ENCODE measurements around the gene OR1I1. TPM values are rescaled to one million over a fixed set of nuclear protein-coding genes. Genes with fewer than 3 reads are reported as not detected.

Gene OR1I1
- total and polyA plus RNA-seq, 2 experiments from 2014 or later, result not detected

DNA sequence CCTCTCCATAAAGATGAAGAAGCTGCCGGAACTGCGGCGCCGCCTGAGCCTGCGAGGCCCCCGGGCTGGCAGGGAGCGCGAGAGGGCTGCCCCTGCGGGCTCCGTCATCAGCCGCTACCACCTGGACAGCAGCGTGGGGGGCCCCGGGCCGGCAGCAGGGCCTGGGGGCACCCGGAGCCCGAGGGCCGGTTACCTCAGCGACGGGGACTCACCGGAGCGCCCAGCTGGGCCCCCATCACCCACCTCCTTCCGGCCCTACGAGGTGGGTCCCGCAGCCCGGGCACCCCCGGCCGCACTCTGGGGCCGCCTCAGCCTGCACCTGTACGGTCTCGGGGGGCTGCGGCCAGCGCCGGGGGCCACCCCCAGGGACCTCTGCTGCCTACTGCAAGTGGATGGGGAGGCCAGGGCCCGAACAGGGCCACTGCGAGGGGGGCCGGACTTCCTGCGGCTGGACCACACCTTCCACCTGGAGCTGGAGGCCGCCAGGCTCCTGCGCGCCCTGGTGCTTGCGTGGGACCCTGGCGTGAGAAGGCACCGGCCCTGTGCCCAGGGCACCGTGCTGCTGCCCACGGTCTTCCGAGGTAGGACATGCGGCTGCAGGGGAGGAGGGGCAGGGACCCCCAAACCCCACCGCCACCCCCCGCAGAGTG lies 27.9 kb downstream of the OR1I1 start:
- Histone ChIP-seq H3K4me3 (no peak overlapping the region), H3K9me2 (replicated peaks; ENCODE audit: insufficient read depth) (no peaks in the 10 kb centered on the region), H4K20me1 (ENCODE audit: insufficient read depth, poor library complexity, severe bottlenecking) (no peaks in the 10 kb centered on the region), H3K27me3 (peaks cover 5% of the 10 kb centered on the region), H3K9me3 (ENCODE audit: low read depth) (no peaks in the 10 kb centered on the region), H3K79me2 (peaks cover 12% of the 10 kb centered on the region), H3K4me2 (no peak overlapping the region), H3K4me1 (ENCODE audit: insufficient read depth) (no peaks in the 10 kb centered on the region), H2AFZ (no peak overlapping the region), H3K27ac (no peak overlapping the region), H3K36me3 (replicated peaks; ENCODE audit: insufficient read depth, low read depth) (no peaks in the 10 kb centered on the region)
- WGBS (ENCODE audit: low lambda C conversion rate, missing lambda C conversion rate), result 98% methylated on average over 46 of the region's 49 CpGs
- no peak for DNase-seq (ENCODE audit: low spot score)
- TF ChIP-seq EZH2 (IDR thresholded peaks at IDR 0.05; ENCODE audit: borderline replicate concordance) (no peak), EZH2phosphoT487 (IDR thresholded peaks at IDR 0.05; ENCODE audit: low read depth, severe bottlenecking, unreplicated experiment) (no peak)
- TF ChIP-seq, protein P1, sequence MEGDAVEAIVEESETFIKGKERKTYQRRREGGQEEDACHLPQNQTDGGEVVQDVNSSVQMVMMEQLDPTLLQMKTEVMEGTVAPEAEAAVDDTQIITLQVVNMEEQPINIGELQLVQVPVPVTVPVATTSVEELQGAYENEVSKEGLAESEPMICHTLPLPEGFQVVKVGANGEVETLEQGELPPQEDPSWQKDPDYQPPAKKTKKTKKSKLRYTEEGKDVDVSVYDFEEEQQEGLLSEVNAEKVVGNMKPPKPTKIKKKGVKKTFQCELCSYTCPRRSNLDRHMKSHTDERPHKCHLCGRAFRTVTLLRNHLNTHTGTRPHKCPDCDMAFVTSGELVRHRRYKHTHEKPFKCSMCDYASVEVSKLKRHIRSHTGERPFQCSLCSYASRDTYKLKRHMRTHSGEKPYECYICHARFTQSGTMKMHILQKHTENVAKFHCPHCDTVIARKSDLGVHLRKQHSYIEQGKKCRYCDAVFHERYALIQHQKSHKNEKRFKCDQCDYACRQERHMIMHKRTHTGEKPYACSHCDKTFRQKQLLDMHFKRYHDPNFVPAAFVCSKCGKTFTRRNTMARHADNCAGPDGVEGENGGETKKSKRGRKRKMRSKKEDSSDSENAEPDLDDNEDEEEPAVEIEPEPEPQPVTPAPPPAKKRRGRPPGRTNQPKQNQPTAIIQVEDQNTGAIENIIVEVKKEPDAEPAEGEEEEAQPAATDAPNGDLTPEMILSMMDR (IDR thresholded peaks at IDR 0.05; ENCODE audit: poor library complexity), result no peak

DNA sequence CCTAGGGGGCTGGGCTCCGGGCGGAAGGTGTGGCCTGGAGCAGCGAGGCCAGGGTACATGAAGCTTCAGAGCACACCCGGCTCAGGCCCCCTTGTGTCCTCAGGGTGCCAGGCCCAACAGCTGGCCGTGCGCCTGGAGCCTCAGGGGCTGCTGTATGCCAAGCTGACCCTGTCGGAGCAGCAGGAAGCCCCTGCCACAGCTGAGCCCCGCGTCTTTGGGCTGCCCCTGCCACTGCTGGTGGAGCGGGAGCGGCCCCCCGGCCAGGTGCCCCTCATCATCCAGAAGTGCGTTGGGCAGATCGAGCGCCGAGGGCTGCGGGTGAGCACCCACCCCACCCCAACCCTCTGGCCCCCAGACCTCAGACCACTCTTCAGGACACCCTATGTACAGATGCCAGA lies 28.4 kb downstream of the OR1I1 start:
- no peak for TF ChIP-seq EZH2phosphoT487 (IDR thresholded peaks at IDR 0.05; ENCODE audit: low read depth, severe bottlenecking, unreplicated experiment)
- TF ChIP-seq, protein P1 (IDR thresholded peaks at IDR 0.05; ENCODE audit: poor library complexity), result no peak
- no peak for TF ChIP-seq EZH2 (IDR thresholded peaks at IDR 0.05; ENCODE audit: borderline replicate concordance)
- Histone ChIP-seq H2AFZ (no peak overlapping the region), H3K27me3 (peaks cover 5% of the 10 kb centered on the region), H3K79me2 (peaks cover 12% of the 10 kb centered on the region), H3K9me2 (replicated peaks; ENCODE audit: insufficient read depth) (no peaks in the 10 kb centered on the region), H3K4me1 (ENCODE audit: insufficient read depth) (no peaks in the 10 kb centered on the region), H3K4me3 (no peak overlapping the region), H3K4me2 (no peak overlapping the region), H3K27ac (no peak overlapping the region), H3K9me3 (ENCODE audit: low read depth) (no peaks in the 10 kb centered on the region), H3K36me3 (replicated peaks; ENCODE audit: insufficient read depth, low read depth) (no peaks in the 10 kb centered on the region), H4K20me1 (ENCODE audit: insufficient read depth, poor library complexity, severe bottlenecking) (no peaks in the 10 kb centered on the region)
- no peak for DNase-seq (ENCODE audit: low spot score)
- WGBS (ENCODE audit: low lambda C conversion rate, missing lambda C conversion rate), result 96% methylated on average over 17 of the region's 17 CpGs

DNA sequence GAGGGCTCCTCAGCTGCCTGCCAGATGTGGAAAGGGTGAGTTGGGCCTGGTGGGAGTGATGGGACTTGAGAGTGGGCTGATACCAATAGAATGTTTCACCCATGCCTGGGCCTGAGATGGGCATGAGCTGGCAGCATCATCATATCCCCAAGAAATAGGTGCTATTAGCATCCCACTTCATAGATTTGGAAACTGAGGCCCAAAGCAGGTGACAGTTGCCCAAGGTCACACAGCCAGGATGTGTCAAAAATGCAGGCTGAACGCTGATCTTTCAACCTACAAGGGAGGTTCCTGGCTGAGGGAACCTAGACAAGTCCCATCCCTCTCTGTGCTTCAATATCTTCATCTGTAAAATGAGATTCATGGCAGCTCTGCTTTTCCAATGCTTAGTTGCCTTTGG lies 29.7 kb downstream of the OR1I1 start:
- H3K9me2 ChIP-seq (replicated peaks; ENCODE audit: insufficient read depth), result no peaks in the 10 kb centered on the region
- H4K20me1 ChIP-seq (ENCODE audit: insufficient read depth, poor library complexity, severe bottlenecking), result no peaks in the 10 kb centered on the region
- DNase-seq (ENCODE audit: low spot score), result no peak
- H3K4me2 ChIP-seq, result no peak overlapping the region
- no peaks in the 10 kb centered on the region for H3K9me3 ChIP-seq (ENCODE audit: low read depth)
- no peak overlapping the region for H2AFZ ChIP-seq
- peaks cover under 1% of the 10 kb centered on the region for H3K27me3 ChIP-seq
- H3K79me2 ChIP-seq, result peaks cover 12% of the 10 kb centered on the region
- no peak overlapping the region for H3K4me3 ChIP-seq
- H3K36me3 ChIP-seq (replicated peaks; ENCODE audit: insufficient read depth, low read depth), result no peaks in the 10 kb centered on the region
- H3K27ac ChIP-seq, result no peak overlapping the region
- 100% methylated on average over 1 of the region's 1 CpG for WGBS (ENCODE audit: low lambda C conversion rate, missing lambda C conversion rate)
- TF ChIP-seq EZH2phosphoT487 (IDR thresholded peaks at IDR 0.05; ENCODE audit: low read depth, severe bottlenecking, unreplicated experiment) (no peak), EZH2 (IDR thresholded peaks at IDR 0.05; ENCODE audit: borderline replicate concordance) (no peak)
- TF ChIP-seq, protein P1 (IDR thresholded peaks at IDR 0.05; ENCODE audit: poor library complexity), result no peak
- H3K4me1 ChIP-seq (ENCODE audit: insufficient read depth), result no peaks in the 10 kb centered on the region

All from hepatocyte (in vitro differentiated cells).